Activated T-cell treated with anti-CD3 and anti-CD28 coated beads, Interleukin-2, amount 50 U/mL, for 72 hours (primary cell): ENCODE measurements around the gene CAPN5. TPM values are rescaled to one million over a fixed set of nuclear protein-coding genes. Genes with fewer than 3 reads are reported as not detected.
"Not testable (repeated sequence)": the region's sequence is repeated elsewhere in the genome, so short reads cannot be mapped to it uniquely, and the experiment has no call there.

Experiments
- ATAC-seq, 2 donors: fragments of 150-1000 bp; cut with Tn5 transposase; replicated peaks in 1 of 2; 2 replicates each; pipeline ENCODE4 v1.10.0; 2021; ENCODE audit warnings: moderate library complexity in 2 of 2, mild to moderate bottlenecking in 1 of 2
- DNase-seq, 2 donors: peaks; one replicate each; pipeline ENCODE4 v3.0.0; 2021 to 2022; ENCODE audit warnings: mixed read lengths in 1 of 2
- H3K27ac Mint-ChIP-seq: one replicate; pipeline ENCODE4 v1.8.0; 2022; ENCODE audit warnings: mild to moderate bottlenecking, moderate library complexity, mixed read lengths
- H3K27me3 Mint-ChIP-seq: one replicate; pipeline ENCODE4 v1.8.0; 2022; ENCODE audit warnings: low read depth, mixed read lengths
- H3K36me3 Mint-ChIP-seq, 2 donors: one replicate each; pipeline ENCODE4 v1.8.0; 2022; ENCODE audit warnings: mixed read lengths in 2 of 2, mild to moderate bottlenecking in 1 of 2; ENCODE audit not compliant: insufficient read depth in 2 of 2
- H3K4me1 Mint-ChIP-seq: one replicate; pipeline ENCODE4 v1.8.0; 2022; ENCODE audit warnings: low read depth, mixed read lengths
- H3K4me3 Mint-ChIP-seq, 2 donors: one replicate each; pipeline ENCODE4 v1.8.0; 2022; ENCODE audit warnings: mild to moderate bottlenecking in 2 of 2, mixed read lengths in 2 of 2, moderate library complexity in 2 of 2
- H3K9me3 Mint-ChIP-seq, 2 donors: one replicate each; pipeline ENCODE4 v1.8.0; 2022; ENCODE audit warnings: mixed read lengths in 2 of 2
- total RNA-seq, 2 donors: library from RNA; stranded (reverse); gene quantifications; one replicate each; pipeline ENCODE4 v1.2.3, GENCODE V29; 2022

The CAPN5 gene
- total RNA-seq, 2 donors from 2014 or later, result 1.0 to 1.1 TPM

- not testable (repeated sequence) for H3K9me3 Mint-ChIP-seq, H3K36me3 Mint-ChIP-seq, DNase-seq, ATAC-seq, H3K27me3 Mint-ChIP-seq, H3K4me3 Mint-ChIP-seq, H3K27ac Mint-ChIP-seq, H3K4me1 Mint-ChIP-seq
These were observed 5.5 kb upstream of the CAPN5 start for GRCh38 chr11:77061258-77061657.

GRCh38 chr11:77062924-77063323 is 3.8 kb upstream of the CAPN5 start:
- peaks cover 2% of the 10 kb centered on the region in 2 donors for H3K9me3 Mint-ChIP-seq
- no peak for DNase-seq
- no peak overlapping the region for H3K4me3 Mint-ChIP-seq
- H3K36me3 Mint-ChIP-seq, result peaks cover 1 to 5% of the 10 kb centered on the region in 2 donors
- H3K27me3 Mint-ChIP-seq, result no peaks in the 10 kb centered on the region
- peaks cover 6% of the 10 kb centered on the region for H3K4me1 Mint-ChIP-seq
- no peak for ATAC-seq
- H3K27ac Mint-ChIP-seq, result no peak overlapping the region

DNA sequence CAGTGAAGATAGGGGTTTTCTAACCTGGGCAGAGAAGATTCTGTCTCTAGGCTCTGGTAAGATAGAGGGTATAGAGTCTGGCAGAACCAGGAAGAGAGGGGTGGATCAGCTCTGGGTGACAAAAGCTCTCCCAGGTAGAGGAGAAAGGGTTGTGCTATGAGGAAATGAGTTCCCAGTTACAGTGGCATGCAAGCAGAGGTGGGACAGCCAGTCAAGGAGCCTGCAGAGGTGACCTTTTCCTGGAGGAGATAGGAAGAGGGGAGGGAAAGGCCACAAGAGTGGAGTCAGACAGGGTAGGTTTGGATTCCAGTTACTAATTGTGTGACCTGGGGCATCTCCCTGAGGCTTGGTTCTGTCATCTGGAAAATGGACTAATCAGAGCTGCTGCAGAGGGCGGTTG is 3.4 kb upstream of the CAPN5 start:
- H3K4me1 Mint-ChIP-seq, result peaks cover 6% of the 10 kb centered on the region
- H3K9me3 Mint-ChIP-seq, result peaks cover 2% of the 10 kb centered on the region in 2 donors
- no peak for ATAC-seq
- DNase-seq, result no peak
- H3K27me3 Mint-ChIP-seq, result no peaks in the 10 kb centered on the region
- H3K36me3 Mint-ChIP-seq, result peaks cover 1 to 5% of the 10 kb centered on the region in 2 donors
- H3K4me3 Mint-ChIP-seq, result no peak overlapping the region
- H3K27ac Mint-ChIP-seq, result no peak overlapping the region

DNA sequence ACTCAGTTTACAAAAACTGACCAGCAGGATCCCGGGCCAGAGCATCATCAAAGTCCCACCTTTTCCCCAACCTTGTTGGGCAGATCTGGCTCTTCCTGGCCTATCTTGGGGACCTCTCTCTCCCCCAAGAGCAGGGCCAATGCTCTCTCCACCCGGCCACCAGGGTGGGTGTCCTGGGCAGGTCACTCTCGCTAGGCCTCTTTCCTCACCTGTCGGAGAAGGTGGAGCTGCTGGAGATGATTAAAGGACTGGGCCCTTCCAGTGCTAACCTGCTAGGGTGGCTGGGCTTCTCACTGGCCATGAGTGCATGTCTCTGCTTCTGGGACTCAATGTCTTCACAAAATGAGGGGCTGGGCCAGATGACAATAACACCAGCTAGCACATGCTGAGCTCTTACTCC is 2.9 kb upstream of the CAPN5 start:
- Mint-ChIP-seq H3K27ac (no peak overlapping the region), H3K4me1 (peaks cover 6% of the 10 kb centered on the region), H3K36me3 (peaks cover 1 to 5% of the 10 kb centered on the region in 2 donors), H3K4me3 (no peak overlapping the region), H3K9me3 (peaks cover 2% of the 10 kb centered on the region in 2 donors), H3K27me3 (no peaks in the 10 kb centered on the region)
- DNase-seq (no peak), ATAC-seq (no peak)

GRCh38 chr11:77064648-77065217 is 2.0 kb upstream of the CAPN5 start:
- Mint-ChIP-seq H3K27me3 (no peaks in the 10 kb centered on the region), H3K4me1 (peaks cover 6% of the 10 kb centered on the region), H3K9me3 (peaks cover 2% of the 10 kb centered on the region in 2 donors), H3K27ac (no peak overlapping the region), H3K36me3 (peaks cover 1 to 5% of the 10 kb centered on the region in 2 donors), H3K4me3 (no peak overlapping the region)
- DNase-seq (no peak), ATAC-seq (no peak)

DNA sequence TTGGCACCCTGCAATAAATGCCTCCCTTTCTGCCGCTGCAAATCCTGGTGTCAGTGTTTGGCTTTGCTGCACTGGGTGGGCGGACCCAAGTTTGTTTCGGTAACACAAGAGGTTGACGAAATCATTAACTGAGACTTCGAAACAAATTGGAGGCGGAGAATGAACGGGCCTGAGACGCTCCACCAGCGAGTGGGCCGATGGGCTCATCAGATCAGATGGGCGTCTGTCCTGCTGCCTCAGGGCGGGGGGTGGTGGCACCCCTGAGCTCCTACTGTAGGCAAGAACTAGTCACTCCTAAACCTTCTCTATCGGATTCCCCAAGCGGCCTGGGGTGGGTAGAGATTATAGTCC is 918 bp upstream of the CAPN5 start:
- DNase-seq, result no peak
- Mint-ChIP-seq H3K36me3 (peaks cover 1 to 5% of the 10 kb centered on the region in 2 donors), H3K9me3 (peaks cover 2% of the 10 kb centered on the region in 2 donors)

GRCh38 chr11:77067861-77068443 is 1.2 kb downstream of the CAPN5 start:
- Mint-ChIP-seq H3K27me3 (no peaks in the 10 kb centered on the region), H3K9me3 (no peaks in the 10 kb centered on the region), H3K36me3 (no peaks in the 10 kb centered on the region), H3K27ac (no peak overlapping the region), H3K4me3 (peak overlapping the region; percentile 60 to 91), H3K4me1 (peaks cover 17% of the 10 kb centered on the region)
- no peak for DNase-seq
- ATAC-seq, result no peak

More for the DNA sequence above, 918 bp upstream of the CAPN5 start:
- peaks cover 6% of the 10 kb centered on the region for H3K4me1 Mint-ChIP-seq
- ATAC-seq, result no peak
- peak overlapping the region; percentile 90 to 91 for H3K4me3 Mint-ChIP-seq
- H3K27me3 Mint-ChIP-seq, result no peaks in the 10 kb centered on the region
- H3K27ac Mint-ChIP-seq, result peak overlapping the region; percentile 56

DNA sequence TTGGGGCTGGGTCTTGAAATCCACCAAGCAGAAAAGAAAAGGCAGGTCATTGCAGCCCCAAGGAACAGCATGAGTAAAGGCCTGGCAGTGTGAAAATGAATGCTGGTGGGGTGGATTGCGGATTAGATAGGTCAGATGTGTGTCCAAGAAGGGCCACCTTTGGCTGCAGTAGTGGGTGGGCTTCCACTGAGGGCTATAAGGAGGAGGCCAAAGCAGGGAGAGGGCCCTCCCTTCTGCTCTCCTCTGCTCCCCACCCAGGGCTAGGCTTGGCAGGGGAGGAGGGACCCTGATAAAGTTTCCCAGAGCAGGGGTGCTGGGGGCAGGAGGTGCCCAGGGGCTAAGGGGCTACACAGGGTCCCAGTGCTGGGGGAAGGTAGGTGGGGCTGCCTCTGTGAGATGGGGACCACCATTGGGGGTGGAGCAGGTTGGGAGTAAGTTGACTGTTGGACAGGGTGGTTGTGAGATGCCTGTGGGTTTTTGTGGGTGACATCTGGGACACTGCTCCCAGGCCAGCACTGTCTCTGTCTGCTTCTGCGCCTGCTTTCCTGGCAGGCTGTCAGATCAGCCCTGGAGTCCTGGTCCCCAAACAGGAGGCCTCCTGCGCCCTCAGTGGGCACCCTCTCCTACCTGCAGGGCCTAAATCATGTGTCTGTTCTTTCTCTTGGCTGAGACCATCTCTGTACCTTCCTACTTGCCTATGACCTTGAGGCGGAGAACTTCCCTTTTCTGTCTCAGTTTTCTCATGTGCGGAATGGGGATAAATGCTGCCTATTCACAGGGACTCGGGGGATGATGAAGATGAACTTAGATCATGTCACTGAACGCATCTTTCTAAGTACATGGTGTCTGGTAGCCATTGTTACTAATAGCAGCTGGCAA is 1.9 kb downstream of the CAPN5 start:
- Mint-ChIP-seq H3K27ac (no peak overlapping the region), H3K9me3 (no peaks in the 10 kb centered on the region), H3K27me3 (no peaks in the 10 kb centered on the region), H3K4me3 (peak overlapping the region in 1 of 2 donors; percentile 24), H3K4me1 (peaks cover 24% of the 10 kb centered on the region), H3K36me3 (no peaks in the 10 kb centered on the region)
- DNase-seq (no peak), ATAC-seq (no peak)

DNA sequence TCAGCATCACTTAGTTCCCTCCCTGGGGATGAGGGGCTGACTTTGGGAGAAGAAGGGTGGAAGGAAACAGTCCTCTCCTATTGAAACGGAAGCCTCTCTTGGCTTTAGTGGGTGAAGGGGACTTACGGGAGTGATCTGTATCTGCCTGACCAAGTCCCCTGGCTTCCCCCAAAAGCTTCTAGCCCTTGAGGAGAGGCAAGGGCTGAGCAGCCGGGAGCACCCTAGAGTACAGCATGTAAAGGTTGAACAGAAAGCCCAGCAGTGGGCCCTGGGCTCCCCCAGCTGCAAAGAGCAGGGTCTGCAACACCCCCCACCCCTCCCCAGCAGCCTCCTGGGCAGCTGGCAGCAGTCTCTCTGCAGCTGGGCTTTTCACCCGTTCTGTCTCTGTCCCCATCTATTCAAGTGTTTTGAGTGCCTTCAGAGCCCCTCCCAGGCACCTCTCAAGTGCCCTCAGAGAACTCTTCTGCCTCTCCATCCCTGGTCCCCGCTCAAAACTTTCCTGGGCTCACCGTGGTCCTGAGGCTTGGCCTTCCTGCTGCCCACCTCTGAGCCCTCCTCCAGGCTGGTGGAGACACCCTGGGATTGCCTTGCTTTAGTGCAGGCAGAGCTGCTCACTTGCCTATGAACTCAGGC is 2.7 kb downstream of the CAPN5 start:
- no peak for ATAC-seq
- Mint-ChIP-seq H3K36me3 (no peaks in the 10 kb centered on the region), H3K4me1 (peaks cover 24% of the 10 kb centered on the region), H3K27ac (no peak overlapping the region), H3K4me3 (no peak overlapping the region), H3K9me3 (no peaks in the 10 kb centered on the region), H3K27me3 (no peaks in the 10 kb centered on the region)
- DNase-seq, result no peak

- Mint-ChIP-seq H3K27ac (no peak overlapping the region), H3K4me3 (no peak overlapping the region), H3K9me3 (no peaks in the 10 kb centered on the region), H3K4me1 (peaks cover 24% of the 10 kb centered on the region), H3K27me3 (no peaks in the 10 kb centered on the region), H3K36me3 (no peaks in the 10 kb centered on the region)
- ATAC-seq (no peak), DNase-seq (no peak)
These were observed 3.3 kb downstream of the CAPN5 start for GRCh38 chr11:77069969-77070582.

DNA sequence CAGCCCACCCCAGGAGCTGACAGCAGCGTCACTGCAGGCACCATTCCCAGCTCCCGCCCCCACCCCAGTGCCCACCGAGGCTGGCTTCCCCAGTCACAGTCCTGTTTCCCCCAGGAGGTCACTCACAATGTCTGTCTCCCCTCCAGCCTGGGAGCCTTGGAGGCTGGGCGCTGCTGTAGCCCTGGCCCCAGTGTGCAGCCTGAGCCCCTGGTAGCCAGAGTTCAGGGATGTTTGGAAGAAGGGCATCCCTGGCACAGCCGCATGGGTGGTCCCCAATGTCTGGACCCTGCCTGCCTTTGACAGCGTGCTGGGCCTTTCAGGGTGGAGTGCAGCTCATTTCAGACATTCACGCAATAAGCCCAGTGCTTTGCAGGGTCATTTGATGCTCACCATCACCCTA is 4.3 kb downstream of the CAPN5 start:
- Mint-ChIP-seq H3K4me1 (peaks cover 20% of the 10 kb centered on the region), H3K36me3 (no peaks in the 10 kb centered on the region), H3K27me3 (no peaks in the 10 kb centered on the region), H3K4me3 (no peak overlapping the region), H3K9me3 (no peaks in the 10 kb centered on the region), H3K27ac (no peak overlapping the region)
- ATAC-seq, result no peak
- no peak for DNase-seq

- no peak for DNase-seq
These were observed 5.2 kb downstream of the CAPN5 start for GRCh38 chr11:77071671-77072605.

More at GRCh38 chr11:77071671-77072605, 5.2 kb downstream of the CAPN5 start:
- Mint-ChIP-seq H3K9me3 (no peaks in the 10 kb centered on the region), H3K4me3 (no peak overlapping the region), H3K27me3 (no peaks in the 10 kb centered on the region), H3K4me1 (peaks cover 19% of the 10 kb centered on the region), H3K27ac (no peak overlapping the region), H3K36me3 (no peaks in the 10 kb centered on the region)
- ATAC-seq, result no peak
